ENCODE measurements around the gene WDR7. TPM values are rescaled to one million over a fixed set of nuclear protein-coding genes. Genes with fewer than 3 reads are reported as not detected.
A peak's percentile ranks its signal among the peaks of the same experiment; 100 is the strongest.

The WDR7 gene
- total RNA-seq, 1 donor from 2014 or later = 29.3 TPM

GRCh38 chr18:56997200-56997599, 346.0 kb downstream of the WDR7 start:
- intact Hi-C loops (cut with micrococcal nuclease) = no loop called here
- Histone ChIP-seq H3K4me1 (peaks cover 17% of the 10 kb centered on the region), H3K27ac (replicated peaks) (no peak overlapping the region), H3K4me3 (no peak overlapping the region), H3K9me3 (replicated peaks) (no peaks in the 10 kb centered on the region), H3K36me3 (no peaks in the 10 kb centered on the region), H3K27me3 (ENCODE audit: low read depth) (no peaks in the 10 kb centered on the region)
- no peak for TF ChIP-seq CTCF (IDR thresholded peaks at IDR 0.05; ENCODE audit: borderline replicate concordance)
- no peak for DNase-seq

GRCh38 chr18:56999823-57000222, 348.7 kb downstream of the WDR7 start:
- TF ChIP-seq CTCF (IDR thresholded peaks at IDR 0.05; ENCODE audit: borderline replicate concordance) = no peak
- intact Hi-C loops (cut with micrococcal nuclease) = no loop called here
- Histone ChIP-seq H3K4me3 (no peak overlapping the region), H3K9me3 (replicated peaks) (no peaks in the 10 kb centered on the region), H3K27ac (replicated peaks) (no peak overlapping the region), H3K4me1 (peaks cover 42% of the 10 kb centered on the region), H3K27me3 (ENCODE audit: low read depth) (no peaks in the 10 kb centered on the region), H3K36me3 (no peaks in the 10 kb centered on the region)
- no peak for DNase-seq

- no peak overlapping the region for H3K4me3 ChIP-seq
- H3K9me3 ChIP-seq (replicated peaks) = no peaks in the 10 kb centered on the region
- TF ChIP-seq CTCF (IDR thresholded peaks at IDR 0.05; ENCODE audit: borderline replicate concordance) = no peak
- H3K36me3 ChIP-seq = no peaks in the 10 kb centered on the region
- H3K4me1 ChIP-seq = peaks cover 50% of the 10 kb centered on the region
- intact Hi-C loops (cut with micrococcal nuclease) = no loop called here
- DNase-seq = no peak
- peak overlapping the region; percentile 65 for H3K27ac ChIP-seq (replicated peaks)
- no peaks in the 10 kb centered on the region for H3K27me3 ChIP-seq (ENCODE audit: low read depth)
Observed at GRCh38 chr18:57002627-57003026, 351.5 kb downstream of the WDR7 start.

GRCh38 chr18:57003342-57003741, 352.2 kb downstream of the WDR7 start:
- DNase-seq = no peak
- Histone ChIP-seq H3K4me3 (no peak overlapping the region), H3K9me3 (replicated peaks) (no peaks in the 10 kb centered on the region), H3K27me3 (ENCODE audit: low read depth) (no peaks in the 10 kb centered on the region), H3K27ac (replicated peaks) (peak overlapping the region; percentile 65), H3K4me1 (peaks cover 50% of the 10 kb centered on the region), H3K36me3 (no peaks in the 10 kb centered on the region)
- intact Hi-C loops (cut with micrococcal nuclease) = no loop called here
- no peak for TF ChIP-seq CTCF (IDR thresholded peaks at IDR 0.05; ENCODE audit: borderline replicate concordance)

GRCh38 chr18:57004366-57005121, 353.4 kb downstream of the WDR7 start:
- no peaks in the 10 kb centered on the region for H3K27me3 ChIP-seq (ENCODE audit: low read depth)
- no peak for DNase-seq
- intact Hi-C loops (cut with micrococcal nuclease) = no loop called here
- no peaks in the 10 kb centered on the region for H3K9me3 ChIP-seq (replicated peaks)
- peak overlapping the region; percentile 34 for H3K27ac ChIP-seq (replicated peaks)
- no peak overlapping the region for H3K4me3 ChIP-seq
- peaks cover 48% of the 10 kb centered on the region for H3K4me1 ChIP-seq
- no peaks in the 10 kb centered on the region for H3K36me3 ChIP-seq
- no peak for TF ChIP-seq CTCF (IDR thresholded peaks at IDR 0.05; ENCODE audit: borderline replicate concordance)

Data from left ventricle myocardium inferior (tissue), 1 donor.